HL-60 (cell line): ENCODE data around the gene NOD2.

ENCODE experiments used
- DNase-seq, 2 experiments: peaks; one replicate each; pipeline ENCODE4 v3.0.0-alpha.2; 2010 to 2020; ENCODE audit warnings: low read depth in 1 of 2, low spot score in 1 of 2
- H3K27ac ChIP-seq: fragments of 250-450 bp; sonication (Bioruptor Pico); replicated peaks from 2 replicates; pipeline ENCODE4 v1.5.1; 2020; ENCODE audit warnings: mild to moderate bottlenecking, moderate library complexity
- H3K27me3 ChIP-seq: fragments of 250-450 bp; sonication (Bioruptor Pico); 2 replicates; pipeline ENCODE4 v1.5.1; 2021; ENCODE audit warnings: mild to moderate bottlenecking, moderate library complexity; ENCODE audit not compliant: insufficient read depth, poor library complexity, severe bottlenecking
- H3K4me3 ChIP-seq: replicated peaks from 2 replicates; pipeline ENCODE4 v1.5.1; 2011; ENCODE audit warnings: mild to moderate bottlenecking, control low read depth, low read length; ENCODE audit not compliant: insufficient read depth
- CTCF ChIP-seq: IDR thresholded peaks from one replicate; pipeline ENCODE4 v1.5.1; 2011; ENCODE audit warnings: low read length, control low read depth, inconsistent platforms; ENCODE audit not compliant: insufficient read depth
- GABPA ChIP-seq: IDR thresholded peaks from 2 replicates; pipeline ENCODE4 v1.6.1; 2012; ENCODE audit warnings: low read depth
- POLR2AphosphoS5 ChIP-seq: IDR thresholded peaks from 2 replicates; pipeline ENCODE4 v1.6.1; 2012; ENCODE audit warnings: low read depth
- REST ChIP-seq: IDR thresholded peaks from 2 replicates; pipeline ENCODE4 v1.6.1; 2012; ENCODE audit warnings: low read depth; ENCODE audit not compliant: insufficient replicate concordance
- SPI1 ChIP-seq: IDR thresholded peaks from 2 replicates; pipeline ENCODE4 v1.6.1; 2012; ENCODE audit warnings: low read depth, mild to moderate bottlenecking, borderline replicate concordance

Gene NOD2

GRCh38 chr16:50678531-50678930, 14.9 kb upstream of the NOD2 start:
- Histone ChIP-seq H3K27ac (no peak overlapping the region; the same call in 1 of the 2 replicates), H3K27me3 (no peaks in the 10 kb centered on the region), H3K4me3 (no peak overlapping the region)
- no peak for DNase-seq
- TF ChIP-seq CTCF (no peak), GABPA (no peak), POLR2AphosphoS5 (no peak), REST (no peak)

- no peaks in the 10 kb centered on the region for H3K27me3 ChIP-seq
- H3K27ac ChIP-seq, result no peak overlapping the region; the same call in 1 of the 2 replicates
- no peak for DNase-seq
- no peak overlapping the region for H3K4me3 ChIP-seq
- TF ChIP-seq REST (no peak), SPI1 (no peak), GABPA (no peak), CTCF (no peak), POLR2AphosphoS5 (no peak)
Observed at GRCh38 chr16:50679266-50679665, 14.1 kb upstream of the NOD2 start.

GRCh38 chr16:50679676-50680555, 13.5 kb upstream of the NOD2 start:
- Histone ChIP-seq H3K27me3 (no peaks in the 10 kb centered on the region), H3K4me3 (peak overlapping the region; percentile 66), H3K27ac (peak overlapping the region; percentile 85)
- no peak for DNase-seq
- TF ChIP-seq POLR2AphosphoS5 (no peak), CTCF (no peak), REST (no peak), SPI1 (no peak), GABPA (no peak)
